HG02840 (cell line): ENCODE data around the gene IPO13.

ENCODE experiments used
- ATAC-seq: cut with Tn5 transposase; IDR thresholded peaks from one replicate; pipeline ENCODE4 v1.9.1; 2021; ENCODE audit warnings: mild to moderate bottlenecking, moderate library complexity, moderate number of reproducible peaks; ENCODE audit not compliant: unreplicated experiment, low FRiP score

The IPO13 gene

GRCh38 chr1:43982808-43983207 is 36.1 kb downstream of the IPO13 start:
- no peak for ATAC-seq

GRCh38 chr1:43983253-43983899 is 36.6 kb downstream of the IPO13 start:
- no peak for ATAC-seq

- ATAC-seq, result no peak
Measured at GRCh38 chr1:43984855-43985254, 38.1 kb downstream of the IPO13 start.

- no peak for ATAC-seq
Measured at GRCh38 chr1:43985984-43986595, 39.3 kb downstream of the IPO13 start.

GRCh38 chr1:43986712-43987111 is 40.0 kb downstream of the IPO13 start:
- no peak for ATAC-seq

- ATAC-seq, result no peak
Measured at GRCh38 chr1:43987159-43987902, 40.6 kb downstream of the IPO13 start.

GRCh38 chr1:43990271-43991199 is 43.8 kb downstream of the IPO13 start:
- no peak for ATAC-seq

GRCh38 chr1:43991200-43991475 is 44.4 kb downstream of the IPO13 start:
- ATAC-seq, result no peak

GRCh38 chr1:43991476-43992231 is 44.9 kb downstream of the IPO13 start, which contains the start of gene CCDC24:
CCDC24 (plus strand) TSS chr1:43991599; CDS start chr1:43991879, 280 bp downstream.
- ATAC-seq, result peak; percentile 62

- ATAC-seq, result no peak
Measured at GRCh38 chr1:43992232-43992995, 45.7 kb downstream of the IPO13 start.

- ATAC-seq, result no peak
Measured at GRCh38 chr1:43993206-43993914, 46.6 kb downstream of the IPO13 start.

- no peak for ATAC-seq
Measured at GRCh38 chr1:43994071-43994470, 47.3 kb downstream of the IPO13 start.

GRCh38 chr1:43994794-43995790 is 48.3 kb downstream of the IPO13 start:
- no peak for ATAC-seq

GRCh38 chr1:43995984-43996732 is 49.4 kb downstream of the IPO13 start:
- ATAC-seq, result no peak

GRCh38 chr1:43996733-43997115 is 50.0 kb downstream of the IPO13 start:
- no peak for ATAC-seq

GRCh38 chr1:43997295-43997999 is 50.7 kb downstream of the IPO13 start:
- ATAC-seq, result no peak
